BLaER1 treated with 17β-estradiol and CSF1 and Interleukin-3, amounts not matched to agents 10 nM and 100 nM (cell line): Measurements from ENCODE around the gene HS6ST3.
"Not testable (repeated sequence)": the region's sequence is repeated elsewhere in the genome, so short reads cannot be mapped to it uniquely, and the experiment has no call there.

Experiments
- H3K27ac ChIP-seq, 11 experiments: shearing (Covaris generic); formaldehyde crosslinking; 2 replicates each; pipeline ENCODE4 v1.8.1; 2022
- H3K27me3 ChIP-seq, 11 experiments: shearing (Covaris generic); formaldehyde crosslinking; 2 replicates each; pipeline ENCODE4 v1.8.1; 2022
- H3K36me3 ChIP-seq, 11 experiments: shearing (Covaris generic); formaldehyde crosslinking; 2 replicates each; pipeline ENCODE4 v1.8.1; 2022
- H3K4me1 ChIP-seq, 10 experiments: shearing (Covaris generic); formaldehyde crosslinking; 2 replicates each; pipeline ENCODE4 v1.8.1; 2022
- H3K4me2 ChIP-seq, 11 experiments: shearing (Covaris generic); formaldehyde crosslinking; 2 replicates each; pipeline ENCODE4 v1.8.1; 2022
- H3K4me3 ChIP-seq, 10 experiments: shearing (Covaris generic); formaldehyde crosslinking; 2 replicates each; pipeline ENCODE4 v1.8.1; 2022
- H3K9ac ChIP-seq, 11 experiments: shearing (Covaris generic); formaldehyde crosslinking; 2 replicates each; pipeline ENCODE4 v1.8.1; 2022
- H3K9me3 ChIP-seq, 11 experiments: shearing (Covaris generic); formaldehyde crosslinking; replicated peaks in 1 of 11; 2 replicates each; pipeline ENCODE4 v1.8.1; 2022
- H4K20me1 ChIP-seq, 11 experiments: shearing (Covaris generic); formaldehyde crosslinking; 2 replicates each; pipeline ENCODE4 v1.8.1; 2022
- Cebpa-rat ChIP-seq, 11 experiments: shearing (Covaris generic); IDR thresholded peaks; 2 replicates each; pipeline ENCODE4 v1.8.1; 2022

Gene HS6ST3

GRCh38 chr13:96090240-96091101 is 564 bp downstream of the HS6ST3 start:
- H3K9ac ChIP-seq: no peak overlapping the region
- no peaks in the 10 kb centered on the region for H4K20me1 ChIP-seq
- no peak for TF ChIP-seq Cebpa-rat (IDR thresholded peaks at IDR 0.05)
- no peaks in the 10 kb centered on the region for H3K36me3 ChIP-seq
- no peak overlapping the region for H3K4me2 ChIP-seq
- peaks cover 19 to 26% (median 23%) of the 10 kb centered on the region in 11 experiments for H3K9me3 ChIP-seq
- H3K27me3 ChIP-seq: no peaks in the 10 kb centered on the region
- H3K4me3 ChIP-seq: no peak overlapping the region
- H3K4me1 ChIP-seq: no peaks in the 10 kb centered on the region
- H3K27ac ChIP-seq: no peak overlapping the region

GRCh38 chr13:96091164-96092117 is 1.5 kb downstream of the HS6ST3 start:
- Histone ChIP-seq H3K4me2 (no peak overlapping the region), H3K9me3 (peaks cover 19 to 26% (median 23%) of the 10 kb centered on the region in 11 experiments), H3K9ac (no peak overlapping the region), H3K27ac (no peak overlapping the region), H4K20me1 (no peaks in the 10 kb centered on the region), H3K4me3 (no peak overlapping the region), H3K36me3 (no peaks in the 10 kb centered on the region), H3K27me3 (no peaks in the 10 kb centered on the region), H3K4me1 (no peaks in the 10 kb centered on the region)
- TF ChIP-seq Cebpa-rat (IDR thresholded peaks at IDR 0.05): no peak

- no peak overlapping the region for H3K4me3 ChIP-seq
- no peak overlapping the region for H3K4me2 ChIP-seq
- TF ChIP-seq Cebpa-rat (IDR thresholded peaks at IDR 0.05): no peak
- no peaks in the 10 kb centered on the region for H3K27me3 ChIP-seq
- no peaks in the 10 kb centered on the region for H3K36me3 ChIP-seq
- no peaks in the 10 kb centered on the region for H3K4me1 ChIP-seq
- H4K20me1 ChIP-seq: no peaks in the 10 kb centered on the region
- no peak overlapping the region for H3K9ac ChIP-seq
- H3K27ac ChIP-seq: no peak overlapping the region
- peaks cover 19 to 26% (median 23%) of the 10 kb centered on the region in 11 experiments for H3K9me3 ChIP-seq
Measured at GRCh38 chr13:96093296-96094006, 3.5 kb downstream of the HS6ST3 start.

GRCh38 chr13:96100457-96101220 is 10.7 kb downstream of the HS6ST3 start:
- Histone ChIP-seq H4K20me1 (no peaks in the 10 kb centered on the region), H3K4me1 (no peaks in the 10 kb centered on the region), H3K36me3 (no peaks in the 10 kb centered on the region), H3K27ac (no peak overlapping the region), H3K9ac (no peak overlapping the region), H3K4me3 (no peak overlapping the region), H3K4me2 (no peak overlapping the region), H3K9me3 (no peaks in the 10 kb centered on the region), H3K27me3 (no peaks in the 10 kb centered on the region)
- TF ChIP-seq Cebpa-rat (IDR thresholded peaks at IDR 0.05): no peak

- Histone ChIP-seq H3K4me2 (no peak overlapping the region), H3K36me3 (no peaks in the 10 kb centered on the region), H3K4me1 (no peaks in the 10 kb centered on the region), H4K20me1 (no peaks in the 10 kb centered on the region), H3K4me3 (no peak overlapping the region), H3K27me3 (no peaks in the 10 kb centered on the region), H3K27ac (no peak overlapping the region), H3K9me3 (peaks cover 20 to 35% (median 30%) of the 10 kb centered on the region in 11 experiments; a peak in 21 of 22 replicates), H3K9ac (no peak overlapping the region)
- TF ChIP-seq Cebpa-rat (IDR thresholded peaks at IDR 0.05): no peak
Measured at GRCh38 chr13:96104516-96104915, 14.6 kb downstream of the HS6ST3 start.

GRCh38 chr13:96108072-96108471 is 18.2 kb downstream of the HS6ST3 start:
- not testable (repeated sequence) for H3K4me1 ChIP-seq, H3K4me3 ChIP-seq, H3K4me2 ChIP-seq, H3K27me3 ChIP-seq, H3K27ac ChIP-seq, H4K20me1 ChIP-seq, H3K36me3 ChIP-seq, H3K9ac ChIP-seq
- peaks cover 25 to 46% (median 35%) of the 10 kb centered on the region in 11 experiments for H3K9me3 ChIP-seq

- Histone ChIP-seq H3K36me3 (no peaks in the 10 kb centered on the region), H3K9me3 (peaks cover 25 to 46% (median 35%) of the 10 kb centered on the region in 11 experiments), H3K4me1 (no peaks in the 10 kb centered on the region), H3K27ac (no peak overlapping the region), H3K4me2 (no peak overlapping the region), H3K27me3 (no peaks in the 10 kb centered on the region), H3K9ac (no peak overlapping the region), H3K4me3 (no peak overlapping the region), H4K20me1 (no peaks in the 10 kb centered on the region)
- TF ChIP-seq Cebpa-rat (IDR thresholded peaks at IDR 0.05): no peak
Measured at GRCh38 chr13:96109125-96109524, 19.2 kb downstream of the HS6ST3 start.

GRCh38 chr13:96112936-96113335 is 23.0 kb downstream of the HS6ST3 start:
- H3K4me1 ChIP-seq: no peaks in the 10 kb centered on the region
- no peak overlapping the region for H3K27ac ChIP-seq
- H4K20me1 ChIP-seq: no peaks in the 10 kb centered on the region
- no peak overlapping the region for H3K4me3 ChIP-seq
- no peak for TF ChIP-seq Cebpa-rat (IDR thresholded peaks at IDR 0.05)
- H3K9ac ChIP-seq: no peak overlapping the region
- no peaks in the 10 kb centered on the region for H3K36me3 ChIP-seq
- no peaks in the 10 kb centered on the region for H3K27me3 ChIP-seq
- no peak overlapping the region for H3K4me2 ChIP-seq
- peaks cover 16 to 27% (median 22%) of the 10 kb centered on the region in 11 experiments for H3K9me3 ChIP-seq

- not testable (repeated sequence) for H3K27me3 ChIP-seq, H3K4me3 ChIP-seq, H4K20me1 ChIP-seq, H3K4me2 ChIP-seq, H3K9ac ChIP-seq, H3K4me1 ChIP-seq, H3K36me3 ChIP-seq, H3K27ac ChIP-seq, H3K9me3 ChIP-seq
Measured at GRCh38 chr13:96115368-96115767, 25.5 kb downstream of the HS6ST3 start.
